IPS DF 19.7 (cell line): ENCODE data around the gene MPV17.
"Not testable (repeated sequence)": the region's sequence is repeated elsewhere in the genome, so short reads cannot be mapped to it uniquely, and the experiment has no call there.

Experiments
- DNase-seq: peaks from one replicate; pipeline ENCODE4 v3.0.0-alpha.2; 2013; ENCODE audit warnings: low read depth, low spot score

The MPV17 gene

GRCh38 chr2:27323596-27324285 lies 844 bp upstream of the MPV17 start:
- no peak for DNase-seq

- DNase-seq: no peak
These were observed 564 bp downstream of the MPV17 start for GRCh38 chr2:27322301-27322765.

GRCh38 chr2:27320958-27321543 lies 1.8 kb downstream of the MPV17 start:
- peak; percentile 68 for DNase-seq

- not testable (repeated sequence) for DNase-seq
These were observed 3.1 kb downstream of the MPV17 start for GRCh38 chr2:27319839-27320238.

- DNase-seq: no peak
These were observed 6.1 kb downstream of the MPV17 start for GRCh38 chr2:27316655-27317412.

- DNase-seq: no peak
These were observed 7.8 kb downstream of the MPV17 start for GRCh38 chr2:27315122-27315521.

GRCh38 chr2:27314709-27315108 lies 8.2 kb downstream of the MPV17 start:
- no peak for DNase-seq

GRCh38 chr2:27313882-27314645 lies 8.8 kb downstream of the MPV17 start:
- no peak for DNase-seq

GRCh38 chr2:27312152-27312551 lies 10.7 kb downstream of the MPV17 start:
- no peak for DNase-seq

- DNase-seq: no peak
These were observed 13.2 kb downstream of the MPV17 start for GRCh38 chr2:27309651-27310050.

- no peak for DNase-seq
These were observed 14.5 kb downstream of the MPV17 start, which contains the start of gene UCN for GRCh38 chr2:27308359-27308881. Gene UCN, minus strand, starts transcription at chr2:27308445. Its CDS starts 550 bp downstream, at chr2:27307895.

GRCh38 chr2:27307545-27308358 lies 15.1 kb downstream of the MPV17 start:
- DNase-seq: no peak

GRCh38 chr2:27307287-27307544 lies 15.7 kb downstream of the MPV17 start:
- DNase-seq: no peak

GRCh38 chr2:27306573-27307286 lies 16.2 kb downstream of the MPV17 start:
- no peak for DNase-seq

- no peak for DNase-seq
These were observed 16.8 kb downstream of the MPV17 start for GRCh38 chr2:27306136-27306535.

- DNase-seq: no peak
These were observed 17.4 kb downstream of the MPV17 start for GRCh38 chr2:27305516-27305915.

GRCh38 chr2:27304488-27305240 lies 18.2 kb downstream of the MPV17 start:
- DNase-seq: no peak

- DNase-seq: no peak
These were observed 19.5 kb downstream of the MPV17 start for GRCh38 chr2:27303093-27304025.
